Neural progenitor cell (in vitro differentiated cells): Measurements from ENCODE around the gene RHOBTB3. TPM values are rescaled to one million over a fixed set of nuclear protein-coding genes. Genes with fewer than 3 reads are reported as not detected.

Experiments used
- DNase-seq: peaks from one replicate; pipeline ENCODE4 v3.0.0-alpha.2; 2016; ENCODE audit warnings: low spot score
- H2AFZ ChIP-seq: fragments of 200-600 bp; sonication (generic); replicated peaks from 2 replicates; pipeline ENCODE4 v1.6.1; 2016; ENCODE audit warnings: antibody characterized with exemption
- H3F3A ChIP-seq: fragments of 200-600 bp; sonication (generic); 2 replicates; pipeline ENCODE4 v1.6.1; 2016; ENCODE audit warnings: antibody characterized with exemption, low read depth
- H3K27ac ChIP-seq: fragments of 200-600 bp; sonication (generic); 2 replicates; pipeline ENCODE4 v1.5.1; 2016; ENCODE audit warnings: mild to moderate bottlenecking
- H3K27me3 ChIP-seq: fragments of 200-600 bp; sonication (generic); 2 replicates; pipeline ENCODE4 v1.6.1; 2016; ENCODE audit warnings: mild to moderate bottlenecking, moderate library complexity
- H3K36me3 ChIP-seq: fragments of 200-600 bp; sonication (generic); 2 replicates; pipeline ENCODE4 v1.5.1; 2016
- H3K4me1 ChIP-seq: fragments of 200-600 bp; sonication (generic); 2 replicates; pipeline ENCODE4 v1.6.1; 2016; ENCODE audit warnings: mixed run types
- H3K4me2 ChIP-seq: fragments of 200-600 bp; sonication (generic); 2 replicates; pipeline ENCODE4 v1.6.1; 2016
- H3K4me3 ChIP-seq: fragments of 200-600 bp; sonication (generic); 2 replicates; pipeline ENCODE4 v1.5.1; 2016
- H3K79me2 ChIP-seq: fragments of 200-600 bp; sonication (generic); 2 replicates; pipeline ENCODE4 v1.6.1; 2016; ENCODE audit warnings: low read depth
- H3K9ac ChIP-seq: fragments of 200-600 bp; sonication (generic); 2 replicates; pipeline ENCODE4 v1.6.1; 2016
- H3K9me3 ChIP-seq: fragments of 200-600 bp; sonication (generic); 2 replicates; pipeline ENCODE4 v1.5.1; 2016; ENCODE audit warnings: low read depth
- H4K20me1 ChIP-seq: fragments of 200-600 bp; sonication (generic); 2 replicates; pipeline ENCODE4 v1.6.1; 2016; ENCODE audit warnings: low read depth
- H3K27ac Mint-ChIP-seq: 3 replicates; pipeline ENCODE4 v1.8.0; 2021; ENCODE audit warnings: mixed read lengths
- H3K27me3 Mint-ChIP-seq: 2 replicates; pipeline ENCODE4 v1.8.0; 2022; ENCODE audit warnings: low read depth, mild to moderate bottlenecking, inconsistent platforms, moderate library complexity, mixed read lengths; ENCODE audit not compliant: insufficient read depth
- H3K36me3 Mint-ChIP-seq: 3 replicates; pipeline ENCODE4 v1.8.0; 2021; ENCODE audit warnings: mixed read lengths
- H3K4me1 Mint-ChIP-seq: 3 replicates; pipeline ENCODE4 v1.8.0; 2021; ENCODE audit warnings: mixed read lengths
- H3K4me3 Mint-ChIP-seq: 3 replicates; pipeline ENCODE4 v1.8.0; 2021; ENCODE audit warnings: mild to moderate bottlenecking, moderate library complexity, mixed read lengths
- H3K9me3 Mint-ChIP-seq: 3 replicates; pipeline ENCODE4 v1.8.0; 2020; ENCODE audit warnings: mixed read lengths
- CTCF ChIP-seq: fragments of 200-600 bp; sonication (generic); IDR thresholded peaks from 2 replicates; pipeline ENCODE4 v1.5.1; 2017; ENCODE audit warnings: antibody characterized with exemption, mild to moderate bottlenecking
- EZH2 ChIP-seq: fragments of 200-600 bp; sonication (generic); IDR thresholded peaks from 2 replicates; pipeline ENCODE4 v1.6.1; 2017; ENCODE audit warnings: antibody characterized with exemption, mild to moderate bottlenecking, moderate library complexity
- EZH2phosphoT487 ChIP-seq: fragments of 200-600 bp; sonication (generic); IDR thresholded peaks from 2 replicates; pipeline ENCODE4 v1.6.1; 2017; ENCODE audit warnings: antibody characterized with exemption
- total RNA-seq: library from RNA; depleted of rRNA; stranded (reverse); fragments of >200 nt; gene quantifications from 2 replicates; pipeline ENCODE4 v1.2.3, GENCODE V29; 2015; ENCODE audit warnings: low replicate concordance

Gene RHOBTB3
- total RNA-seq, 1 donor from 2014 or later, result 3.6 TPM

GRCh38 chr5:95825495-95825894, 94.4 kb downstream of the RHOBTB3 start:
- Histone ChIP-seq H3K27me3 (no peaks in the 10 kb centered on the region), H3K9ac (no peak overlapping the region), H3K27ac (no peak overlapping the region), H3K79me2 (peaks cover 4% of the 10 kb centered on the region), H3K36me3 (no peaks in the 10 kb centered on the region), H3F3A (peaks cover 18% of the 10 kb centered on the region), H4K20me1 (no peaks in the 10 kb centered on the region), H3K4me2 (no peak overlapping the region), H3K4me3 (no peak overlapping the region), H2AFZ (no peak overlapping the region), H3K4me1 (peaks cover 14% of the 10 kb centered on the region), H3K9me3 (no peaks in the 10 kb centered on the region)
- H3K27ac Mint-ChIP-seq, result no peak overlapping the region
- no peak overlapping the region for H3K4me3 Mint-ChIP-seq
- peaks cover 5% of the 10 kb centered on the region for H3K27me3 Mint-ChIP-seq
- peaks cover 30% of the 10 kb centered on the region for H3K4me1 Mint-ChIP-seq
- no peak for TF ChIP-seq EZH2phosphoT487
- no peak for TF ChIP-seq CTCF
- no peak for TF ChIP-seq EZH2
- no peaks in the 10 kb centered on the region for H3K36me3 Mint-ChIP-seq
- no peaks in the 10 kb centered on the region for H3K9me3 Mint-ChIP-seq
- DNase-seq, result no peak

GRCh38 chr5:95826949-95827891, 96.1 kb downstream of the RHOBTB3 start:
- Histone ChIP-seq H3K9ac (no peak overlapping the region), H3K27ac (no peak overlapping the region), H3K4me3 (no peak overlapping the region), H4K20me1 (no peaks in the 10 kb centered on the region), H3K4me1 (peaks cover 14% of the 10 kb centered on the region), H2AFZ (no peak overlapping the region), H3K9me3 (no peaks in the 10 kb centered on the region), H3K27me3 (no peaks in the 10 kb centered on the region), H3K79me2 (no peaks in the 10 kb centered on the region), H3K4me2 (no peak overlapping the region), H3F3A (peaks cover 10% of the 10 kb centered on the region), H3K36me3 (no peaks in the 10 kb centered on the region)
- Mint-ChIP-seq H3K36me3 (no peaks in the 10 kb centered on the region), H3K4me3 (no peak overlapping the region), H3K27me3 (peaks cover 2% of the 10 kb centered on the region), H3K9me3 (no peaks in the 10 kb centered on the region), H3K4me1 (peaks cover 20% of the 10 kb centered on the region), H3K27ac (no peak overlapping the region)
- TF ChIP-seq EZH2 (no peak), CTCF (no peak), EZH2phosphoT487 (no peak)
- DNase-seq, result no peak

GRCh38 chr5:95827892-95828246, 96.7 kb downstream of the RHOBTB3 start:
- Mint-ChIP-seq H3K9me3 (no peaks in the 10 kb centered on the region), H3K27ac (no peak overlapping the region), H3K4me3 (no peak overlapping the region), H3K36me3 (no peaks in the 10 kb centered on the region), H3K4me1 (peaks cover 14% of the 10 kb centered on the region), H3K27me3 (peaks cover 2% of the 10 kb centered on the region)
- Histone ChIP-seq H3K36me3 (no peaks in the 10 kb centered on the region), H3K9ac (no peak overlapping the region), H3K9me3 (no peaks in the 10 kb centered on the region), H3K4me2 (no peak overlapping the region), H4K20me1 (no peaks in the 10 kb centered on the region), H3K27ac (no peak overlapping the region), H3K4me1 (peaks cover 12% of the 10 kb centered on the region), H3K79me2 (no peaks in the 10 kb centered on the region), H3F3A (peaks cover 3% of the 10 kb centered on the region), H2AFZ (no peak overlapping the region), H3K4me3 (no peak overlapping the region), H3K27me3 (no peaks in the 10 kb centered on the region)
- no peak for DNase-seq
- TF ChIP-seq CTCF (no peak), EZH2phosphoT487 (no peak), EZH2 (no peak)
